Measurements from ENCODE around the gene CIC.
A peak's percentile ranks its signal among the peaks of the same experiment; 100 is the strongest.

The CIC gene

GRCh38 chr19:42290136-42290522 is 21.1 kb downstream of the CIC start:
- no peak for DNase-seq

- peak in 1 of 2 donors; percentile 35 for DNase-seq
Measured at GRCh38 chr19:42290523-42291434, 21.7 kb downstream of the CIC start.

- no peak for DNase-seq
Measured at GRCh38 chr19:42291435-42291810, 22.4 kb downstream of the CIC start.

GRCh38 chr19:42292042-42292960 is 23.2 kb downstream of the CIC start:
- no peak for DNase-seq

GRCh38 chr19:42292963-42293362 is 23.9 kb downstream of the CIC start:
- DNase-seq, result no peak

- no peak for DNase-seq
Measured at GRCh38 chr19:42293540-42293939, 24.5 kb downstream of the CIC start.

GRCh38 chr19:42293948-42294347 is 24.9 kb downstream of the CIC start:
- no peak for DNase-seq

- no peak for DNase-seq
Measured at GRCh38 chr19:42294471-42295137, 25.6 kb downstream of the CIC start.

GRCh38 chr19:42295342-42295741 is 26.3 kb downstream of the CIC start:
- no peak for DNase-seq

GRCh38 chr19:42295831-42296525 is 26.9 kb downstream of the CIC start:
- peak in 1 of 2 donors; percentile 90 for DNase-seq

GRCh38 chr19:42297039-42297438 is 28.0 kb downstream of the CIC start:
- no peak for DNase-seq

- no peak for DNase-seq
Measured at GRCh38 chr19:42301646-42302203, 32.7 kb downstream of the CIC start, which contains the start of gene PRR19. PRR19 (plus strand) TSS chr19:42302132; CDS start chr19:42309585, 7,453 bp downstream.

GRCh38 chr19:42303101-42303464 is 34.0 kb downstream of the CIC start:
- no peak for DNase-seq

- no peak for DNase-seq
Measured at GRCh38 chr19:42303876-42304275, 34.8 kb downstream of the CIC start.

GRCh38 chr19:42306646-42307045 is 37.6 kb downstream of the CIC start:
- no peak for DNase-seq

GRCh38 chr19:42309686-42310085 is 40.6 kb downstream of the CIC start:
- DNase-seq, result no peak

GRCh38 chr19:42311657-42312056 is 42.6 kb downstream of the CIC start:
- DNase-seq, result no peak

GRCh38 chr19:42312370-42312769 is 43.3 kb downstream of the CIC start:
- DNase-seq, result no peak

- peak in 1 of 2 donors; percentile 14 for DNase-seq
Measured at GRCh38 chr19:42313096-42313839, 44.2 kb downstream of the CIC start, which contains the start of gene TMEM145. TMEM145 (plus strand) TSS chr19:42313309; CDS start chr19:42313377, 68 bp downstream.

- DNase-seq, result no peak
Measured at GRCh38 chr19:42313840-42314755, 45.0 kb downstream of the CIC start.
